NT2/D1 (cell line): ENCODE measurements around the gene TRIM34.

Experiments used
- SUZ12 ChIP-seq: IDR thresholded peaks from 2 replicates; pipeline ENCODE4 v1.6.1; 2011; ENCODE audit not compliant: insufficient read length, insufficient read depth; ENCODE audit errors: extremely low read depth
- YY1 ChIP-seq: IDR thresholded peaks from 2 replicates; pipeline ENCODE4 v1.6.1; 2011; ENCODE audit not compliant: insufficient read length, insufficient read depth

GRCh38 chr11:5684646-5685362 is 60.0 kb downstream of the TRIM34 start, which contains the start of gene TRIM5:
- TF ChIP-seq SUZ12, result no peak
- TF ChIP-seq YY1, result no peak
